H9 (cell line): ENCODE data around the gene CBLB. TPM values are rescaled to one million over a fixed set of nuclear protein-coding genes. Genes with fewer than 3 reads are reported as not detected.

Experiments used
- DNase-seq: peaks from one replicate; pipeline ENCODE4 v3.0.0-alpha.2; 2017
- H2AFZ ChIP-seq: one replicate; pipeline ENCODE4 v1.6.1; 2013; ENCODE audit warnings: mild to moderate bottlenecking, low read length, control low read depth, moderate library complexity
- H2AK5ac ChIP-seq: 2 replicates; pipeline ENCODE4 v1.6.1; 2013; ENCODE audit warnings: low read length, control low read depth, mixed read lengths; ENCODE audit not compliant: insufficient read length
- H2BK120ac ChIP-seq: one replicate; pipeline ENCODE4 v1.6.1; 2013; ENCODE audit warnings: low read depth, mild to moderate bottlenecking, low read length, control low read depth, inconsistent platforms; ENCODE audit not compliant: poor library complexity, severe bottlenecking
- H2BK12ac ChIP-seq: 2 replicates; pipeline ENCODE4 v1.6.1; 2013; ENCODE audit warnings: low read length, control low read depth, mixed read lengths, low read depth; ENCODE audit not compliant: insufficient read length
- H2BK15ac ChIP-seq: 2 replicates; pipeline ENCODE4 v1.6.1; 2013; ENCODE audit warnings: low read depth, low read length, control low read depth
- H2BK20ac ChIP-seq: one replicate; pipeline ENCODE4 v1.6.1; 2013; ENCODE audit warnings: low read depth, mild to moderate bottlenecking, low read length, control low read depth, inconsistent platforms; ENCODE audit not compliant: poor library complexity, severe bottlenecking
- H2BK5ac ChIP-seq: 2 replicates; pipeline ENCODE4 v1.6.1; 2013; ENCODE audit warnings: low read length, control low read depth, mixed read lengths; ENCODE audit not compliant: insufficient read length
- H3K14ac ChIP-seq: 2 replicates; pipeline ENCODE4 v1.6.1; 2013; ENCODE audit warnings: low read length, control low read depth; ENCODE audit not compliant: insufficient read depth
- H3K18ac ChIP-seq: 2 replicates; pipeline ENCODE4 v1.6.1; 2013; ENCODE audit warnings: low read depth, mild to moderate bottlenecking, mixed read lengths, low read length, control low read depth; ENCODE audit not compliant: insufficient read length
- H3K23ac ChIP-seq: 2 replicates; pipeline ENCODE4 v1.6.1; 2013; ENCODE audit warnings: low read length, control low read depth, mixed read lengths, low read depth; ENCODE audit not compliant: insufficient read length
- H3K23me2 ChIP-seq: 2 replicates; pipeline ENCODE4 v1.6.1; 2013; ENCODE audit warnings: low read depth, mild to moderate bottlenecking, mixed read lengths, low read length, control low read depth; ENCODE audit not compliant: insufficient read length, poor library complexity, severe bottlenecking
- H3K27ac ChIP-seq: 2 replicates; pipeline ENCODE4 v1.5.1; 2013; ENCODE audit warnings: low read length, control low read depth, mixed read lengths, low read depth; ENCODE audit not compliant: insufficient read length
- H3K27me3 ChIP-seq: 2 replicates; pipeline ENCODE4 v1.6.1; 2013; ENCODE audit warnings: low read length, control low read depth, inconsistent platforms; ENCODE audit not compliant: insufficient read depth
- H3K4ac ChIP-seq: 2 replicates; pipeline ENCODE4 v1.6.1; 2013; ENCODE audit warnings: low read depth, mild to moderate bottlenecking, control low read depth, inconsistent platforms, low read length, moderate library complexity
- H3K4me1 ChIP-seq: 2 replicates; pipeline ENCODE4 v1.6.1; 2013; ENCODE audit warnings: low read length, control low read depth, inconsistent platforms; ENCODE audit not compliant: insufficient read depth
- H3K4me2 ChIP-seq: 2 replicates; pipeline ENCODE4 v1.6.1; 2013; ENCODE audit warnings: low read length, control low read depth, mixed read lengths; ENCODE audit not compliant: insufficient read length, insufficient read depth
- H3K56ac ChIP-seq: 2 replicates; pipeline ENCODE4 v1.6.1; 2013; ENCODE audit warnings: low read depth, mild to moderate bottlenecking, mixed read lengths, low read length, control low read depth; ENCODE audit not compliant: insufficient read length
- H3K79me1 ChIP-seq: 2 replicates; pipeline ENCODE4 v1.6.1; 2013; ENCODE audit warnings: low read depth, mild to moderate bottlenecking, moderate library complexity, low read length, control low read depth, inconsistent platforms; ENCODE audit not compliant: insufficient read depth, poor library complexity, severe bottlenecking
- H3K79me2 ChIP-seq: 2 replicates; pipeline ENCODE4 v1.6.1; 2013; ENCODE audit warnings: low read length, control low read depth, inconsistent platforms; ENCODE audit not compliant: insufficient read depth
- H3K9ac ChIP-seq: 2 replicates; pipeline ENCODE4 v1.6.1; 2013; ENCODE audit warnings: low read length, control low read depth, mixed read lengths; ENCODE audit not compliant: insufficient read length; ENCODE audit errors: extremely low read depth
- H3K9me3 ChIP-seq: one replicate; pipeline ENCODE4 v1.6.1; 2013; ENCODE audit warnings: low read depth, low read length, inconsistent platforms; ENCODE audit not compliant: control insufficient read depth
- H3T11ph ChIP-seq: one replicate; pipeline ENCODE4 v1.6.1; 2013; ENCODE audit warnings: mild to moderate bottlenecking, low read length, control low read depth, inconsistent platforms
- H4K20me1 ChIP-seq: one replicate; pipeline ENCODE4 v1.6.1; 2013; ENCODE audit not compliant: control insufficient read depth, insufficient read length, insufficient read depth
- H4K5ac ChIP-seq: 2 replicates; pipeline ENCODE4 v1.6.1; 2013; ENCODE audit warnings: low read depth, mild to moderate bottlenecking, mixed read lengths, low read length, control low read depth; ENCODE audit not compliant: insufficient read length
- H4K8ac ChIP-seq: replicated peaks from 2 replicates; pipeline ENCODE4 v1.6.1; 2013; ENCODE audit warnings: low read length, control low read depth, mixed read lengths, low read depth; ENCODE audit not compliant: insufficient read length
- H4K91ac ChIP-seq: 2 replicates; pipeline ENCODE4 v1.6.1; 2013; ENCODE audit warnings: low read depth, mild to moderate bottlenecking, moderate library complexity, mixed read lengths, low read length, control low read depth; ENCODE audit not compliant: insufficient read length
- H3K27ac Mint-ChIP-seq, 3 experiments: 2 replicates in 2 of 3; 3 replicates in 1 of 3; pipeline ENCODE4 v1.8.0; 2020 to 2021; ENCODE audit warnings: mixed read lengths in 3 of 3, mild to moderate bottlenecking in 1 of 3, moderate library complexity in 1 of 3
- H3K27me3 Mint-ChIP-seq: 2 replicates; pipeline ENCODE4 v1.8.0; 2021; ENCODE audit warnings: low read depth, mild to moderate bottlenecking, moderate library complexity, mixed read lengths
- H3K36me3 Mint-ChIP-seq, 3 experiments: 2 replicates in 2 of 3; 3 replicates in 1 of 3; pipeline ENCODE4 v1.8.0; 2020 to 2021; ENCODE audit warnings: low read depth in 3 of 3, mixed read lengths in 3 of 3; ENCODE audit not compliant: insufficient read depth in 1 of 3
- H3K4me1 Mint-ChIP-seq, 2 experiments: 2 replicates each; pipeline ENCODE4 v1.8.0; 2020; ENCODE audit warnings: mixed read lengths in 2 of 2
- H3K4me3 Mint-ChIP-seq, 2 experiments: 2 replicates in 1 of 2; 3 replicates in 1 of 2; pipeline ENCODE4 v1.8.0; 2020 to 2021; ENCODE audit warnings: mild to moderate bottlenecking in 2 of 2, mixed read lengths in 2 of 2, moderate library complexity in 1 of 2
- H3K9me3 Mint-ChIP-seq, 2 experiments: 2 replicates in 1 of 2; 3 replicates in 1 of 2; pipeline ENCODE4 v1.8.0; 2020; ENCODE audit warnings: mild to moderate bottlenecking in 2 of 2, mixed read lengths in 2 of 2, moderate library complexity in 1 of 2
- total RNA-seq: library from RNA; stranded (reverse); gene quantifications from 2 replicates; pipeline ENCODE4 v1.2.1, GENCODE V29; 2021
- TF ChIP-seq, protein P1 (sequence below): fragments of 200-600 bp; sonication (generic); conservative IDR thresholded peaks from 3 replicates; pipeline ENCODE4 v1.8.0; 2021; ENCODE audit warnings: antibody characterized with exemption, mild to moderate bottlenecking

CBLB gene
- total RNA-seq, 1 experiment from 2014 or later = 25.7 TPM

DNA sequence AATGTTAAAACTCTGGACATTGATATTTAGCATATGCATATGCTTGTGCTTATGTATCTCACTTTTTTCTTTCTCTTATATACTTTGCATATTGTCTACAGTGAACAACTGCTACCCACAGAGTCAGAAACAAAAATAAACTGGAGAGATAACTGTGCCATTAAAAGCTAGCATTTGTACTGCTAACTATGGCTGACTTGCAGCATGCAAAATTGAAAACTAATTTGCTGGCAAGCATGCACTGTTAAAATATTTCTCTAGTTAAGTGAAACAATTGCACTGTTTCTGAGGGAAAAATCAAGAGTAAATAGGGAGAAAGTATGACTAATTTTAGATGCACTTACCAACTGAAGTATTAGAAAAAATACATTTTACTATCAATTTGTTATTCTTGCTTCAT is 177.8 kb downstream of the CBLB start:
- no peaks in the 10 kb centered on the region for H3K27me3 Mint-ChIP-seq
- Histone ChIP-seq H3K4me2 (no peak overlapping the region), H3K18ac (no peak overlapping the region), H3K4ac (no peak overlapping the region), H4K20me1 (no peaks in the 10 kb centered on the region), H2BK12ac (no peak overlapping the region), H2BK20ac (no peak overlapping the region), H3K79me1 (no peaks in the 10 kb centered on the region), H2BK15ac (no peak overlapping the region), H2AK5ac (no peak overlapping the region), H3K79me2 (no peaks in the 10 kb centered on the region), H3K14ac (no peak overlapping the region), H4K8ac (no peak overlapping the region), H3K4me1 (no peaks in the 10 kb centered on the region), H3T11ph (no peak overlapping the region), H3K56ac (no peak overlapping the region), H3K9me3 (no peaks in the 10 kb centered on the region), H2BK5ac (no peak overlapping the region), H3K27me3 (no peaks in the 10 kb centered on the region), H2BK120ac (no peak overlapping the region), H2AFZ (no peak overlapping the region), H4K5ac (no peak overlapping the region), H3K27ac (no peak overlapping the region), H3K9ac (no peak overlapping the region), H4K91ac (no peak overlapping the region), H3K23ac (no peak overlapping the region), H3K23me2 (no peaks in the 10 kb centered on the region)
- TF ChIP-seq, protein P1, sequence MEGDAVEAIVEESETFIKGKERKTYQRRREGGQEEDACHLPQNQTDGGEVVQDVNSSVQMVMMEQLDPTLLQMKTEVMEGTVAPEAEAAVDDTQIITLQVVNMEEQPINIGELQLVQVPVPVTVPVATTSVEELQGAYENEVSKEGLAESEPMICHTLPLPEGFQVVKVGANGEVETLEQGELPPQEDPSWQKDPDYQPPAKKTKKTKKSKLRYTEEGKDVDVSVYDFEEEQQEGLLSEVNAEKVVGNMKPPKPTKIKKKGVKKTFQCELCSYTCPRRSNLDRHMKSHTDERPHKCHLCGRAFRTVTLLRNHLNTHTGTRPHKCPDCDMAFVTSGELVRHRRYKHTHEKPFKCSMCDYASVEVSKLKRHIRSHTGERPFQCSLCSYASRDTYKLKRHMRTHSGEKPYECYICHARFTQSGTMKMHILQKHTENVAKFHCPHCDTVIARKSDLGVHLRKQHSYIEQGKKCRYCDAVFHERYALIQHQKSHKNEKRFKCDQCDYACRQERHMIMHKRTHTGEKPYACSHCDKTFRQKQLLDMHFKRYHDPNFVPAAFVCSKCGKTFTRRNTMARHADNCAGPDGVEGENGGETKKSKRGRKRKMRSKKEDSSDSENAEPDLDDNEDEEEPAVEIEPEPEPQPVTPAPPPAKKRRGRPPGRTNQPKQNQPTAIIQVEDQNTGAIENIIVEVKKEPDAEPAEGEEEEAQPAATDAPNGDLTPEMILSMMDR = no peak
- no peaks in the 10 kb centered on the region for H3K9me3 Mint-ChIP-seq
- H3K4me1 Mint-ChIP-seq = no peaks in the 10 kb centered on the region
- peaks cover 5 to 18% (median 8%) of the 10 kb centered on the region in 3 experiments; a peak in 5 of 7 replicates for H3K36me3 Mint-ChIP-seq
- H3K27ac Mint-ChIP-seq = no peak overlapping the region
- no peak overlapping the region for H3K4me3 Mint-ChIP-seq
- DNase-seq = no peak
